B cell (primary cell): ENCODE results near the gene CHTF18. TPM values are rescaled to one million over a fixed set of nuclear protein-coding genes. Genes with fewer than 3 reads are reported as not detected.

Source experiments
- ATAC-seq: fragments of 200-7000 bp; cut with Tn5 transposase; one replicate; pipeline ENCODE4 v1.10.0; 2021; ENCODE audit warnings: low read depth, mild to moderate bottlenecking, moderate number of reproducible peaks, moderate library complexity
- CTCF ChIA-PET: fragments of 350-600 bp; sonication (Branson Sonifier 250); formaldehyde crosslinking; loops from one replicate; lab custom pipeline; 2021; ENCODE audit warnings: antibody characterized with exemption, inconsistent platforms; lab: Charles Lee
- POLR2A ChIA-PET: fragments of 350-600 bp; sonication (Branson Sonifier 250); formaldehyde crosslinking; loops from one replicate; lab custom pipeline; 2021; ENCODE audit warnings: antibody characterized with exemption; lab: Charles Lee
- DNase-seq: peaks from one replicate; pipeline ENCODE4 v3.0.0; 2013
- H2AFZ ChIP-seq: 2 replicates; pipeline ENCODE4 v1.6.1; 2012; ENCODE audit warnings: mild to moderate bottlenecking, low read depth, low read length; ENCODE audit not compliant: insufficient read depth, poor library complexity, severe bottlenecking
- H3K27ac ChIP-seq, 2 donors: 1 replicate in 1 of 2; 2 replicates in 1 of 2; pipeline ENCODE4 v1.5.1; 2012 to 2013; ENCODE audit warnings: low read length in 2 of 2, mild to moderate bottlenecking in 2 of 2, moderate library complexity in 1 of 2
- H3K27me3 ChIP-seq, 4 experiments: fragments of 200-600 bp in 1 of 4; sonication (generic) in 1 of 4; replicated peaks in 1 of 4; 1 replicate in 2 of 4; 2 replicates in 2 of 4; pipeline versions ENCODE4 v1.6.1 to v1.7.0; 2013 to 2016; ENCODE audit warnings: low read length in 3 of 4, mild to moderate bottlenecking in 2 of 4, mixed read lengths in 1 of 4, moderate library complexity in 1 of 4; ENCODE audit not compliant: insufficient read depth in 4 of 4, control insufficient read depth in 3 of 4; ENCODE audit errors: control extremely low read depth in 1 of 4
- H3K36me3 ChIP-seq, 2 experiments: replicated peaks in 1 of 2; 1 replicate in 1 of 2; 2 replicates in 1 of 2; pipeline versions ENCODE4 v1.6.1 to v1.7.1; 2013; ENCODE audit warnings: low read length in 1 of 2; ENCODE audit not compliant: insufficient read depth in 2 of 2, control insufficient read depth in 1 of 2; ENCODE audit errors: control extremely low read depth in 1 of 2, extremely low read depth in 1 of 2
- H3K4me1 ChIP-seq, 2 donors: fragments of 200-600 bp in 1 of 2; sonication (generic) in 1 of 2; 1 replicate in 1 of 2; 2 replicates in 1 of 2; pipeline versions ENCODE4 v1.5.1 to v1.6.1; 2013 to 2017; ENCODE audit warnings: low read length in 2 of 2; ENCODE audit not compliant: control insufficient read depth in 2 of 2, insufficient read depth in 2 of 2
- H3K4me2 ChIP-seq: replicated peaks from 2 replicates; pipeline ENCODE3; 2012; ENCODE audit warnings: mild to moderate bottlenecking, low read depth, low read length; ENCODE audit not compliant: poor library complexity, severe bottlenecking
- H3K4me3 ChIP-seq, 5 experiments: fragments of 200-600 bp in 1 of 5; sonication (generic) in 1 of 5; 1 replicate in 3 of 5; 2 replicates in 2 of 5; pipeline versions ENCODE4 v1.5.1 to v1.7.0; 2011 to 2016; ENCODE audit warnings: low read length in 4 of 5, mild to moderate bottlenecking in 4 of 5, low read depth in 2 of 5, control low read depth in 1 of 5, moderate library complexity in 1 of 5; ENCODE audit not compliant: insufficient read depth in 1 of 5; ENCODE audit errors: control extremely low read depth in 1 of 5, extremely low read depth in 1 of 5
- H3K79me2 ChIP-seq: fragments of 200-600 bp; sonication (generic); one replicate; pipeline ENCODE4 v1.6.0; 2016; ENCODE audit warnings: low read length; ENCODE audit not compliant: control insufficient read depth, insufficient read depth
- H3K9ac ChIP-seq: fragments of 200-600 bp; sonication (generic); 2 replicates; pipeline ENCODE4 v1.6.1; 2017; ENCODE audit warnings: mild to moderate bottlenecking, low read length, moderate library complexity
- H3K9me3 ChIP-seq, 3 donors: one replicate each; pipeline versions ENCODE4 v1.6.1 to v1.7.1; 2013; ENCODE audit warnings: low read length in 2 of 3; ENCODE audit not compliant: control insufficient read depth in 2 of 3, insufficient read depth in 1 of 3; ENCODE audit errors: control extremely low read depth in 1 of 3
- H4K20me1 ChIP-seq: 2 replicates; pipeline ENCODE4 v1.6.0; 2012; ENCODE audit warnings: mild to moderate bottlenecking, low read length; ENCODE audit not compliant: insufficient read depth, control insufficient read depth, poor library complexity, severe bottlenecking
- H3K27ac Mint-ChIP-seq: one replicate; pipeline ENCODE4 v1.8.0; 2021; ENCODE audit warnings: mixed read lengths
- H3K27me3 Mint-ChIP-seq: one replicate; pipeline ENCODE4 v1.8.0; 2021; ENCODE audit warnings: mixed read lengths
- H3K4me1 Mint-ChIP-seq: one replicate; pipeline ENCODE4 v1.8.0; 2021; ENCODE audit warnings: mixed read lengths
- H3K4me3 Mint-ChIP-seq: one replicate; pipeline ENCODE4 v1.8.0; 2021; ENCODE audit warnings: mixed read lengths
- H3K9me3 Mint-ChIP-seq: one replicate; pipeline ENCODE4 v1.8.0; 2022; ENCODE audit warnings: mixed read lengths; ENCODE audit not compliant: insufficient read depth
- EZH2 ChIP-seq: IDR thresholded peaks from 2 replicates; pipeline ENCODE4 v1.6.1; 2012; ENCODE audit warnings: borderline replicate concordance, low read depth, mild to moderate bottlenecking, moderate library complexity, low read length; ENCODE audit not compliant: insufficient read depth, poor library complexity, severe bottlenecking
- WGBS: methylation state at CpG from one replicate; pipeline ENCODE4 v1.1.5; 2013; ENCODE audit warnings: missing lambda C conversion rate; ENCODE audit not compliant: insufficient coverage; 5-methylcytosine and 5-hydroxymethylcytosine counted together
- intact Hi-C: fragments of 100-400 bp; cut with micrococcal nuclease; formaldehyde crosslinking; loops from one replicate; pipeline ENCODE4 v1.10.0; 2022
- polyA plus RNA-seq: library from polyadenylated mRNA; depleted of rRNA; stranded (reverse); fragments of >200 nt; gene quantifications from 2 replicates; pipeline ENCODE4 v1.2.3, GENCODE V29; 2012
- total RNA-seq, 2 donors: library from RNA; stranded (reverse); fragments of 120-200 nt in 1 of 2; gene quantifications; 1 replicate in 1 of 2; 2 replicates in 1 of 2; pipeline versions ENCODE4 v1.2.3 to v1.2.4, GENCODE V29; 2013 to 2022
- TF ChIP-seq, protein P1 (sequence below): fragments of 200-600 bp; IDR thresholded peaks from one replicate; pipeline ENCODE4 v1.8.0; 2022; ENCODE audit warnings: antibody characterized with exemption, mild to moderate bottlenecking

Gene CHTF18
- total and polyA plus RNA-seq, 2 donors (not counting 1 experiment from before 2014, with no cell fraction given) = 72.3 to 76.1 TPM

DNA sequence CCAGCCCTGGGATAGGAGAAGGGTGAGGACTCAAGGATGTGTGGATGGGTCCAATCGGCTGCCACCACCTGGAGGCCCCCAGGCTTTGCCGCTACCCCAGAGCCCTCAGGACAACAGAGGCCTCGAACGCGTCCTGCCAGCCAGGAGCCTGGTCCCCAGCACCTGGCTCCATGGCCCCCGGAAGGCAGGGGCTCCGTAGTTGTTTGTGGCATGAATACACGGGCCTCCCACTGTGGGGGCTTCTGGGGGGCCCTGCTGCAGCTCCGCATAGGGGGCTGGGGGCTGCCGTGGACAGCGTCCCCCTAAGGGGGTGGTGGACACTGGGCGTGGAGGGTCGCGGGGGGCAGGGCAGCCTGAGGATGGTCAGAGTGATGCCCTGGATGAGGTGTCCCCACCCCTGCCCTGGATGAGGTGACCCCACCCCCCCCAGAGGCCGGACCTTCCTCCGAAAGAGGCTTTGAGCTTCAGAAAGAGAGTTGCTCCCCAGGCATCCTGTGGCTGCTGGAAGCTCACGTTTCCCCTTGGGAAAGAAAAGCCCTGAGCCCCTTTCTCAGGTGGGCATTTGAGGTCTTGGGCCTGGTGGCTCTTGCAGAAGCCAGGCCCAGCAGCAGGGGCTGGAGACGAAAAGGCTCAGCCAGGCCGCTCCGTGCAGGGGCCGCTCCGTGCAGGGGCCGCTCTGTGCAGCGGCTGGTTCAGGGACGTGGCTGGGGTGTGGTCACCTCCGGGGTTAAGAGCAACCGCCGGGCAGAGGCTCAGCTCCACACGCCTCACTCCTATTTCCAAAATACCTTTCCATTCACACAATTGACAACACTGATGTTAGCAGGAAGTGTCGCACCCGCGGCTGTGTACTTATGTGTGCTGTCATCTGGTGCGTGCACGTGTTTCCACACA lies 52.4 kb downstream of the CHTF18 start:
- Histone ChIP-seq H3K4me2 (no peak overlapping the region), H3K79me2 (no peaks in the 10 kb centered on the region), H3K27ac (no peak overlapping the region), H3K4me3 (no peak overlapping the region), H3K4me1 (no peaks in the 10 kb centered on the region), H4K20me1 (no peaks in the 10 kb centered on the region), H3K9ac (no peak overlapping the region), H2AFZ (no peak overlapping the region), H3K9me3 (peaks cover 0 to 32% (median 12%) of the 10 kb centered on the region in 3 donors), H3K27me3 (peaks cover 0 to 3% (median 0%) of the 10 kb centered on the region in 4 experiments), H3K36me3 (no peaks in the 10 kb centered on the region)
- Mint-ChIP-seq H3K4me1 (no peaks in the 10 kb centered on the region), H3K27me3 (peaks cover 3% of the 10 kb centered on the region), H3K4me3 (no peak overlapping the region), H3K9me3 (no peaks in the 10 kb centered on the region), H3K27ac (no peak overlapping the region)
- DNase-seq = no peak
- no peak for ATAC-seq
- intact Hi-C loops = no loop called here
- ChIA-PET CTCF (no interaction called here), POLR2A (no interaction called here)
- TF ChIP-seq EZH2 = no peak
- TF ChIP-seq, protein P1, sequence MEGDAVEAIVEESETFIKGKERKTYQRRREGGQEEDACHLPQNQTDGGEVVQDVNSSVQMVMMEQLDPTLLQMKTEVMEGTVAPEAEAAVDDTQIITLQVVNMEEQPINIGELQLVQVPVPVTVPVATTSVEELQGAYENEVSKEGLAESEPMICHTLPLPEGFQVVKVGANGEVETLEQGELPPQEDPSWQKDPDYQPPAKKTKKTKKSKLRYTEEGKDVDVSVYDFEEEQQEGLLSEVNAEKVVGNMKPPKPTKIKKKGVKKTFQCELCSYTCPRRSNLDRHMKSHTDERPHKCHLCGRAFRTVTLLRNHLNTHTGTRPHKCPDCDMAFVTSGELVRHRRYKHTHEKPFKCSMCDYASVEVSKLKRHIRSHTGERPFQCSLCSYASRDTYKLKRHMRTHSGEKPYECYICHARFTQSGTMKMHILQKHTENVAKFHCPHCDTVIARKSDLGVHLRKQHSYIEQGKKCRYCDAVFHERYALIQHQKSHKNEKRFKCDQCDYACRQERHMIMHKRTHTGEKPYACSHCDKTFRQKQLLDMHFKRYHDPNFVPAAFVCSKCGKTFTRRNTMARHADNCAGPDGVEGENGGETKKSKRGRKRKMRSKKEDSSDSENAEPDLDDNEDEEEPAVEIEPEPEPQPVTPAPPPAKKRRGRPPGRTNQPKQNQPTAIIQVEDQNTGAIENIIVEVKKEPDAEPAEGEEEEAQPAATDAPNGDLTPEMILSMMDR = no peak
- WGBS = 90% methylated on average over 23 of the region's 34 CpGs

DNA sequence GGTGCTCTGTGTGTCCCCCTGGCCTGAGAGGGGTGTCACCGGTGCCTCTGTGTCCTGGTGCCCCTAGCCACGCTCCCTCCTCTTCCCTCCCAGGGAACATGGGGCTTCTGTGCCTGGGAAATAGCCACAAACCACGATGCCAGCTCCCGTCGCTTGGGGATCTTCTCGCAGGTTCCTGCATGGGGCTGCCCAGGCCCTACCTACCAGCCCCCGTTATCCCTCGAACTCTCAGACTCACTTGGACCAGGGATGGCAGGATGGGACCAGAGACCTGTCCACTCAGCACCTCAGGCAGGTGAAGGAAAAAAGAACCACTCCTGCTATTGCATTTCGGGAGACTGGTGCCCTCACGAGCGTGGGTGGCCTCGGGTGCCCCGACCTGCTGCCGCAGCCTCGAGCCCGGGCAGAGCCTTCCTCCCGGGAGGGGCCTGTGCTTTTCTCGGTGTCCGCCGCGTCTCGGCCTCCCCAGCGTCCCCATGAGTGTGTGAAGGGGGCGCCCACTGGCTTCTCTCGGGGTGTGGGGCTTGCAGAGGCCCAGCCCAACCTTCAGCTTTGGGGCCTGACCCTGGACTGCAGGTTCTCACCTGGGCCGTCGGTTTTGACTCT lies 53.1 kb downstream of the CHTF18 start:
- Histone ChIP-seq H3K27ac (no peak overlapping the region), H3K79me2 (no peaks in the 10 kb centered on the region), H3K4me1 (no peaks in the 10 kb centered on the region), H3K4me3 (no peak overlapping the region), H3K9ac (no peak overlapping the region), H4K20me1 (no peaks in the 10 kb centered on the region), H2AFZ (no peak overlapping the region), H3K36me3 (no peaks in the 10 kb centered on the region), H3K27me3 (peaks cover 0 to 3% (median 0%) of the 10 kb centered on the region in 4 experiments), H3K4me2 (no peak overlapping the region), H3K9me3 (peaks cover 0 to 25% (median 5%) of the 10 kb centered on the region in 3 donors)
- POLR2A ChIA-PET = no interaction called here
- WGBS = 92% methylated on average over 26 of the region's 27 CpGs
- Mint-ChIP-seq H3K27ac (no peak overlapping the region), H3K27me3 (peaks cover 3% of the 10 kb centered on the region), H3K4me3 (no peak overlapping the region), H3K4me1 (no peaks in the 10 kb centered on the region), H3K9me3 (no peaks in the 10 kb centered on the region)
- TF ChIP-seq, protein P1 = no peak
- no peak for TF ChIP-seq EZH2
- no peak for ATAC-seq
- intact Hi-C loops = no loop called here
- no peak for DNase-seq
- CTCF ChIA-PET = no interaction called here
